ENCODE results near the gene KIAA1217. TPM values are rescaled to one million over a fixed set of nuclear protein-coding genes. Genes with fewer than 3 reads are reported as not detected.

KIAA1217 gene
- total RNA-seq, 2 donors from 2014 or later = 92.5 to 188 TPM

DNA sequence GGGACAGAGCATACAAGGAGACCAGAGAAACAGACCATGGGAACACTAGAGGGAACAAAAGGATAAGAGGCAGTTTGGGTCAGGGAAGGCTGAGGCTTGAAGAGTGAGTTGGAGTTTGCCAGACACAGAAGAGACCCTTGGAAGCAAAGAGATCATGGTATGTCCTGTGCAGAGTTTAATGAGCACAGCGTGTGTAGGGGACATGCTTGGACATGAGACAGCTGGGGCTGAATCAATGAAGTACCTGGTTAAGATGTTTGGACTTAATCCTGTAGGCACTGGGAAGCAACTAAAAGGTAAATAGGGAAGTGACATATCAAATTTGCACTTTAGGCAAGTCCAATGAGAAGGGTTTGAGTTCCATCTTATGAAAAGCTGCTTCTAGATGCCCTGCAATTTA, 79.6 kb downstream of the KIAA1217 start:
- TF ChIP-seq POLR2A (IDR thresholded peaks at IDR 0.05) = no peak
- TF ChIP-seq, protein P1, sequence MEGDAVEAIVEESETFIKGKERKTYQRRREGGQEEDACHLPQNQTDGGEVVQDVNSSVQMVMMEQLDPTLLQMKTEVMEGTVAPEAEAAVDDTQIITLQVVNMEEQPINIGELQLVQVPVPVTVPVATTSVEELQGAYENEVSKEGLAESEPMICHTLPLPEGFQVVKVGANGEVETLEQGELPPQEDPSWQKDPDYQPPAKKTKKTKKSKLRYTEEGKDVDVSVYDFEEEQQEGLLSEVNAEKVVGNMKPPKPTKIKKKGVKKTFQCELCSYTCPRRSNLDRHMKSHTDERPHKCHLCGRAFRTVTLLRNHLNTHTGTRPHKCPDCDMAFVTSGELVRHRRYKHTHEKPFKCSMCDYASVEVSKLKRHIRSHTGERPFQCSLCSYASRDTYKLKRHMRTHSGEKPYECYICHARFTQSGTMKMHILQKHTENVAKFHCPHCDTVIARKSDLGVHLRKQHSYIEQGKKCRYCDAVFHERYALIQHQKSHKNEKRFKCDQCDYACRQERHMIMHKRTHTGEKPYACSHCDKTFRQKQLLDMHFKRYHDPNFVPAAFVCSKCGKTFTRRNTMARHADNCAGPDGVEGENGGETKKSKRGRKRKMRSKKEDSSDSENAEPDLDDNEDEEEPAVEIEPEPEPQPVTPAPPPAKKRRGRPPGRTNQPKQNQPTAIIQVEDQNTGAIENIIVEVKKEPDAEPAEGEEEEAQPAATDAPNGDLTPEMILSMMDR (IDR thresholded peaks at IDR 0.05) = no peak
- TF ChIP-seq POLR2AphosphoS5 (IDR thresholded peaks at IDR 0.05) = peak; percentile 72
- Histone ChIP-seq H3K4me1 (replicated peaks) (no peaks in the 10 kb centered on the region), H3K36me3 (no peaks in the 10 kb centered on the region), H3K4me3 (no peak overlapping the region), H3K9me3 (no peaks in the 10 kb centered on the region), H3K27me3 (replicated peaks; ENCODE audit: insufficient read depth) (no peaks in the 10 kb centered on the region), H3K27ac (peak overlapping the region in 1 of 2 donors; percentile 28)
- DNase-seq (ENCODE audit: low spot score) = peak; percentile 57
- 21% methylated on average over 1 of the region's 1 CpG for WGBS
- intact Hi-C loops (cut with DNase I) = no loop called here

DNA sequence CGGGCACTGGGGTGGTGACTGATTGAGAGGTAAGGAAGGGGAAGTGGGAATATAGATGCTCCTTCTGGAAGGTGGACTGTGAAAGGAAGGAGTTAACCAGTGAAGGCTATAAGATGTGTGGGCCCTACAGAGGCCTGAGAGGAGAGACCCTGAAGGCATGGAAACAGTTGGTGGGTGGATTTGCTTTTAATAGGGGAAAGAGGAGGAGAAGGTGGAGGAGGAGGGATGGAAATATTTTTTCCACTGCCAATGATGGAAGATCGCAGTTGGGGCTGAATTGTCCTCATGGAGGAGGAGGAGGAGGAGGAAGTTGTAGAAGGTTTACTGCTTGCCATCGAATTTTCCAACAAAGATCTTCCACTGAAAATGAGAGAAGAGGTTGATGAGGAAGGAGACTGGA, 80.3 kb downstream of the KIAA1217 start:
- TF ChIP-seq POLR2AphosphoS5 (IDR thresholded peaks at IDR 0.05) (no peak), POLR2A (IDR thresholded peaks at IDR 0.05) (no peak)
- TF ChIP-seq, protein P1 (IDR thresholded peaks at IDR 0.05) = no peak
- Histone ChIP-seq H3K4me3 (no peak overlapping the region), H3K9me3 (no peaks in the 10 kb centered on the region), H3K4me1 (replicated peaks) (no peaks in the 10 kb centered on the region), H3K36me3 (no peaks in the 10 kb centered on the region), H3K27me3 (replicated peaks; ENCODE audit: insufficient read depth) (no peaks in the 10 kb centered on the region), H3K27ac (peak overlapping the region; percentile 9 to 28)
- DNase-seq (ENCODE audit: low spot score) = no peak
- WGBS = 90% methylated on average over 3 of the region's 3 CpGs
- intact Hi-C loops (cut with DNase I) = no loop called here

DNA sequence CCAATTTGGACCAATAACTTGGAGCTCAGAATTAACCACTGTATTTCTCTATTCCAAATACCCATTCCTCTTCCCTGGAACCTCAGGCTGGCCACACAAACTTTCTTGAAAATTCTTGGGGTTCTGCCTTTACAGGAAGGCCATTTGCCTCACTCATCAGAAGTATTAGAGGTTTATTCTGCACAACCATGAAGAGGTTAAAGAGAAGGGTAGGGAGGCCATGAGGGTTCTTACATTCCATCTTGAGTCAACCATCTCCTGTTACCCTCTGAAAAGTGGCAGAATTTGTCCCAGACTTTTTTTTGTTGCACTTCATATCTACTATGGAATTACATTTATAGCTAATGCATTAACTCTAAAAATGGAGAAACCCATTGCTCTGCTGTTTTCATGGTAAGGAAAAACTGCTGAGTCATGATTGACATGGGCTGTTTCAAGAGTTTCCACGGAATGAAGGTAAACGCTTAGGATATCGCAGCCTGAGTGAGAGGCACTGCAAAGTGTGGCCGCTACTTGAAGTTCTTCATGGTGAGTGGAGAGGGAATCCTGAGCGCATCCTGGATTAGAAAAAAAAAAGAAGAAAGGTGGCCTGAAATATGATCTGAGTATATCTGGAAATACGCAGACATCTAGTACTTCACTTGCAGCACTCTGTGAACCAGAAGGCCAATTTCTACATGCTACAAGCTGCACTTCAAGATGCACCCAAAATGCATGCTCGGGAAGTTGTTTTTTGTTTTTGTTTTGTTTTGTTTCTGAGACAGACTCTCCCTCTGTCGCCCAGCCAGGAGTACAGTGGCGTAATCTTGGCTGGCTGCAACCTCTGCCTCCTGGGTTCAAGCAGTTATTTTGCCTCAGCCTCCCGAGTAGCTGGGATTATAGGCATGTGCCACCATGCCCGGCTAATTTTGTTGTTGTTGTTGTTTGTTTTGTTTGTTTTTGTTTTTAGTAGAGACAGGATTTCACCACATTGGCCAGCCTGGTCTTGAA, 83.7 kb downstream of the KIAA1217 start:
- no peak for DNase-seq (ENCODE audit: low spot score)
- Histone ChIP-seq H3K27me3 (replicated peaks; ENCODE audit: insufficient read depth) (no peaks in the 10 kb centered on the region), H3K4me3 (no peak overlapping the region), H3K4me1 (replicated peaks) (no peaks in the 10 kb centered on the region), H3K9me3 (no peaks in the 10 kb centered on the region), H3K27ac (peak overlapping the region in 1 of 2 donors; percentile 23), H3K36me3 (no peaks in the 10 kb centered on the region)
- intact Hi-C loops (cut with DNase I) = no loop called here
- TF ChIP-seq POLR2AphosphoS5 (IDR thresholded peaks at IDR 0.05) (no peak), POLR2A (IDR thresholded peaks at IDR 0.05) (no peak)
- TF ChIP-seq, protein P1 (IDR thresholded peaks at IDR 0.05) = no peak
- 74% methylated on average over 11 of the region's 11 CpGs for WGBS

DNA sequence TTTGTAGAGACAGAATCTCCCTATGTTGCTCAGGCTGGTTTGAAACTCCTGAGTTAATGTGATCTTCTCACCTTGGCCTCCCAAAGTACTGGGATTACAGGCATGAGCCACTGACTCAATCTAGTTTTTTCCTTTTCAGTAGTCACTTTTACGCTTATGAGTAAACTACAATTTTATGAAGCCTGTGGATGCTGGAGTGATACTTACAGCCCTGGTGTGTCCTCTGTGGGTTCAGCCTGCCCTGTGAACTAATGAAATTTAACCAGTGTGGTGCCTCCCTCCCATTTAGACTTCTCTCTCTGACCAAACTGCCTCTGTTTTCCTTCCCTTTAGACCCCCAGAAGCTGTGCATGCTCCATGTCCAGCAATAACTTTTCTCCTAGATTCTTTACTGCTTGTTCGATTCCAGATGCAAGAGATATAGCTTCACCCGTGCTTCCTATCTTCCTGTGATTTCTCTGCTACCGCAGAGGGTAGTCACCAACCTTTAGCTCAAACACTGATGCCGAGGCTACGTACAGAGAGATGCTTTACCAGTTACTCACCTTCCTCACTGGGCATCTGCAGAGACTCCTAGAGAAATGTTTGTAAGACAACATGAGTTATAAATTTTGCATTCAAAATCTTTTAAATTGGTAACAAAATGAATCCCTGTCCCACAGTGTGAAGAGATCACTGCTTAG, 90.8 kb downstream of the KIAA1217 start:
- intact Hi-C loops (cut with DNase I) = no loop called here
- 82% methylated on average over 6 of the region's 6 CpGs for WGBS
- H3K27ac ChIP-seq = no peak overlapping the region
- H3K9me3 ChIP-seq = no peaks in the 10 kb centered on the region
- TF ChIP-seq POLR2AphosphoS5 (IDR thresholded peaks at IDR 0.05) = no peak
- TF ChIP-seq POLR2A (IDR thresholded peaks at IDR 0.05) = no peak
- TF ChIP-seq, protein P1 (IDR thresholded peaks at IDR 0.05) = no peak
- DNase-seq (ENCODE audit: low spot score) = no peak
- H3K36me3 ChIP-seq = no peaks in the 10 kb centered on the region
- no peak overlapping the region for H3K4me3 ChIP-seq
- no peaks in the 10 kb centered on the region for H3K27me3 ChIP-seq (replicated peaks; ENCODE audit: insufficient read depth)
- no peaks in the 10 kb centered on the region for H3K4me1 ChIP-seq (replicated peaks)

Measured in prostate gland (tissue), 2 donors.